Right lung (tissue), 10 donors: ENCODE data around the gene TSPYL2. TPM values are rescaled to one million over a fixed set of nuclear protein-coding genes. Genes with fewer than 3 reads are reported as not detected.

Source experiments
- DNase-seq, 2 donors: peaks; one replicate each; pipeline ENCODE4 v3.0.0-alpha.2; 2013
- long read RNA-seq, 8 donors: transcript quantifications; one replicate each; lab custom pipeline, GENCODE V29; 2026
- polyA plus RNA-seq, 5 donors: library from polyadenylated mRNA; unstranded; fragments of 120-200 nt; gene quantifications; one replicate each; pipeline versions ENCODE4 v1.2.1 to v1.2.3, GENCODE V29; 2013; ENCODE audit warnings: inconsistent platforms in 1 of 5, low replicate concordance in 1 of 5; ENCODE audit not compliant: insufficient read length in 5 of 5, insufficient read depth in 1 of 5

TSPYL2 gene
- 10 to 100 TPM; 58.9 to 68.5 (median 63.6) TPM for polyA plus RNA-seq
- long read RNA-seq, donor 1, partial matches to known transcripts = 0 of 4 reads
- long read RNA-seq, donor 1, other reads (novel, unspliced or antisense) = 0 of 4 reads
- long read RNA-seq, donor 2, partial matches to known transcripts = 0 of 1 reads
- long read RNA-seq, donor 2, other reads (novel, unspliced or antisense) = 0 of 1 reads
- long read RNA-seq, donor 3, full-length matches to known transcripts = 6 of 6 reads
- long read RNA-seq, donor 3, partial matches to known transcripts = 0 of 6 reads
- long read RNA-seq, donor 3, other reads (novel, unspliced or antisense) = 0 of 6 reads
- long read RNA-seq, donor 4, full-length matches to known transcripts = 4 of 4 reads
- long read RNA-seq, donor 4, partial matches to known transcripts = 0 of 4 reads
- long read RNA-seq, donor 4, other reads (novel, unspliced or antisense) = 0 of 4 reads
- long read RNA-seq, donor 5, full-length matches to known transcripts = 8 of 8 reads
- long read RNA-seq, donor 5, partial matches to known transcripts = 0 of 8 reads
- long read RNA-seq, donor 5, other reads (novel, unspliced or antisense) = 0 of 8 reads
- long read RNA-seq, donor 6, full-length matches to known transcripts = 7 of 29 reads
- long read RNA-seq, donor 6, partial matches to known transcripts = 13 of 29 reads
- long read RNA-seq, donor 6, other reads (novel, unspliced or antisense) = 9 of 29 reads
- long read RNA-seq, donor 7, full-length matches to known transcripts = 7 of 7 reads
- long read RNA-seq, donor 7, partial matches to known transcripts = 0 of 7 reads
- long read RNA-seq, donor 7, other reads (novel, unspliced or antisense) = 0 of 7 reads
- long read RNA-seq, donor 8, partial matches to known transcripts = 0 of 2 reads
- long read RNA-seq, donor 8, other reads (novel, unspliced or antisense) = 0 of 2 reads

GRCh38 chrX:53081925-53082772 lies at the start of gene TSPYL2:
Gene TSPYL2 (plus strand): TSS chrX:53082367. CDS start chrX:53082499, 132 bp downstream.
- DNase-seq = peak; percentile 95

- no peak for DNase-seq
These were observed 46.0 kb upstream of the TSPYL2 start for GRCh38 chrX:53036149-53036548.

- DNase-seq = no peak
These were observed 42.9 kb upstream of the TSPYL2 start for GRCh38 chrX:53039236-53039635.

- peak; percentile 8 to 9 for DNase-seq
These were observed 37.2 kb upstream of the TSPYL2 start for GRCh38 chrX:53044995-53045394.

- DNase-seq = no peak
These were observed 34.9 kb upstream of the TSPYL2 start for GRCh38 chrX:53047228-53047627.

GRCh38 chrX:53048169-53049126 lies 33.7 kb upstream of the TSPYL2 start, which contains the start of gene GPR173:
Gene GPR173 (plus strand): TSS chrX:53048789. CDS start chrX:53076622, 27,833 bp downstream.
- peak; percentile 55 to 74 for DNase-seq

GRCh38 chrX:53049127-53049517 lies 33.0 kb upstream of the TSPYL2 start:
- DNase-seq = no peak

- DNase-seq = no peak
These were observed 31.3 kb upstream of the TSPYL2 start for GRCh38 chrX:53050841-53051240.

GRCh38 chrX:53055244-53055849 lies 26.8 kb upstream of the TSPYL2 start:
- DNase-seq = no peak

GRCh38 chrX:53056292-53056691 lies 25.9 kb upstream of the TSPYL2 start:
- no peak for DNase-seq

- no peak for DNase-seq
These were observed 17.1 kb upstream of the TSPYL2 start for GRCh38 chrX:53065104-53065503.

- DNase-seq = no peak
These were observed 11.1 kb upstream of the TSPYL2 start for GRCh38 chrX:53071064-53071463.

- DNase-seq = peak; percentile 57 to 68
These were observed 10.4 kb upstream of the TSPYL2 start for GRCh38 chrX:53071604-53072417.

GRCh38 chrX:53072418-53073114 lies 9.6 kb upstream of the TSPYL2 start:
- no peak for DNase-seq

GRCh38 chrX:53073115-53073586 lies 9.0 kb upstream of the TSPYL2 start:
- no peak for DNase-seq

GRCh38 chrX:53075011-53075410 lies 7.2 kb upstream of the TSPYL2 start:
- DNase-seq = no peak

GRCh38 chrX:53076671-53077070 lies 5.5 kb upstream of the TSPYL2 start:
- no peak for DNase-seq
